HG03103 (cell line): ENCODE results near the gene LOXL1.

Experiments
- ATAC-seq: cut with Tn5 transposase; IDR thresholded peaks from one replicate; pipeline ENCODE4 v1.9.1; 2021; ENCODE audit warnings: low read depth; ENCODE audit not compliant: unreplicated experiment

LOXL1 gene

GRCh38 chr15:73990250-73991005 lies 64.2 kb downstream of the LOXL1 start:
- no peak for ATAC-seq

- ATAC-seq, result no peak
Observed at GRCh38 chr15:73991260-73991659, 65.0 kb downstream of the LOXL1 start.

GRCh38 chr15:73991726-73992593 lies 65.7 kb downstream of the LOXL1 start, which contains the start of gene STOML1:
Gene STOML1 (minus strand): TSS chr15:73992295. CDS start chr15:73992223, 72 bp downstream.
- ATAC-seq, result peak; percentile 56

DNA sequence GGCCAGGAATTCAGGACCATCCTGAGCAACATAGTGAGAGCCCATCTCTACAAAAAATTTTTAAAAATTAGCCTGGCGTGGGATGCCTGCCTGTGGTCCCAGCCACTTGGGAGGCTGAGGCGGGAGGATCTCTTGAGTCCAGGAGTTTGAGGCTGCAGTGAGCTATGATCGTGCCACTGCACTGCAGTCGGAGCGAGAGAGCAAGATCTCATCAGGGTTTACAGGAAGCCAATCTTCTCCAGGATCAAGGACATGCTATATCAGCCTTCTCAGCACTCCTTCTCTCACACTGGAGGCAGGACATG lies 66.3 kb downstream of the LOXL1 start:
- no peak for ATAC-seq

GRCh38 chr15:73993211-73993994 lies 67.1 kb downstream of the LOXL1 start:
- ATAC-seq, result no peak

- ATAC-seq, result peak; percentile 66
Observed at GRCh38 chr15:73994413-73994883, 68.2 kb downstream of the LOXL1 start, which contains the start of gene PML. Gene PML (plus strand): TSS chr15:73994716. CDS start chr15:73994813, 97 bp downstream.

DNA sequence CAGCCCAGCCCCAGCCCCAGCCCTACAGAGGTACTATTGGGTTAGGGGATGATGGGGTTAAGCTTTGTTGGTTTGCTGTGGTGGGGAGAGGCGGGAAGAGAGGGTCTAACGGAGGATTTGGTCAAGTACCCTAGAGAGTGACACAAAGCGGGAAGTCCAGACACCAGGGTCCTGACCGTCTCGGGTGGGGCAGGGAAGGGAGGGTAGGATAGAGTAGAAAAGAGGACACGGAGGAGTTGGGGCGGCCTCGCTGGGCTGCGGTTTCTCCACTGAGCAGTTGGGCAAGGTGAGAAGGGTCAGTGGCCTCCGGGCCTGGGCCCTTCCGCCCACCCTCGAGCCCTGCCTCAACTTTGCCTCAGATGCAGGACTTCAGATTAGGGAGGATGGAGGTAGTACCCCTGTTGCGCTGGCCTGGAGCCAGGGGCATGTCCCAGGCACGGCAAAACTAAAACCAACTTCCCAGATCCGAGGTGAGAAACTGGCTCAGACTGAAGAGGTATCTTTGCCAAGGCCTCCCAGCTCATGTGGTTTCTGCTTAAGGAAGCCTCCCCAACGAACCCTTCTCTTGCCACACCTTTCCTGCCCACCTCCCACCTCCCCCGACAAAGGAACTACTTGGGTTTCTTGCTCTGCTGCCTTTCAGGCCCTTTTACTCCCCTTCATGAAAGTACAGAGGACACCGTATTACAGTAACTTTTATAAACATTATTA lies 68.8 kb downstream of the LOXL1 start:
- ATAC-seq, result no peak

GRCh38 chr15:73996267-73996666 lies 70.0 kb downstream of the LOXL1 start:
- no peak for ATAC-seq

DNA sequence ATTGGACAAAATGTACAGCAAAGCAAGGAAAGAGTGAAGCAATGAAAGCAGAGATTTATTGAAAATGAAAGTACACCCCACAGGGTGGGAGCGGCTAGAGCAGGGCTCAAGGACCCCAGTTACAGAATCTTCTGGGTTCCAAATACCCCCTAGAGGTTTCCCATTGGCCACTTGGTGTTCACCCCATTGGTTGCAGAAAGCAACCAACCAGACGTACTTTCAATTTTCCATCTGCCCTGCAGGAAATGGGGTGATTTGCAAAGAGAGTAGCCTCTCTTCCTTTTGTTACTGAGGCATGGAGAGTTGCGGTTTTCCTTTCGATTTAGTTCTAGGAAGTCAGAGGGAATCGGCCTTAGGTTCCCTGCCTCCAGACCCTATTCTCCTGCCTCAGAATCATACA lies 70.7 kb downstream of the LOXL1 start:
- ATAC-seq, result no peak

DNA sequence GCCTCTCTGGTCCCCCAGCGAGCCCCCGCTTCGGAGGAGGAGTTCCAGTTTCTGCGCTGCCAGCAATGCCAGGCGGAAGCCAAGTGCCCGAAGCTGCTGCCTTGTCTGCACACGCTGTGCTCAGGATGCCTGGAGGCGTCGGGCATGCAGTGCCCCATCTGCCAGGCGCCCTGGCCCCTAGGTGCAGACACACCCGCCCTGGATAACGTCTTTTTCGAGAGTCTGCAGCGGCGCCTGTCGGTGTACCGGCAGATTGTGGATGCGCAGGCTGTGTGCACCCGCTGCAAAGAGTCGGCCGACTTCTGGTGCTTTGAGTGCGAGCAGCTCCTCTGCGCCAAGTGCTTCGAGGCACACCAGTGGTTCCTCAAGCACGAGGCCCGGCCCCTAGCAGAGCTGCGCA lies 71.7 kb downstream of the LOXL1 start:
- ATAC-seq, result no peak
